Activated CD4-positive, alpha-beta T cell treated with anti-CD3 and anti-CD28 coated beads, Interleukin-2, amount 50 U/mL, for 1 hour (primary cell): ENCODE results near the gene SLC4A3.
A peak's percentile ranks its signal among the peaks of the same experiment; 100 is the strongest.
"Not testable (repeated sequence)": the region's sequence is repeated elsewhere in the genome, so short reads cannot be mapped to it uniquely, and the experiment has no call there.

ENCODE experiments used
- DNase-seq: peaks from one replicate; pipeline ENCODE4 v3.0.0-alpha.2; 2020

The SLC4A3 gene

GRCh38 chr2:219681694-219682300, 54.4 kb downstream of the SLC4A3 start:
- DNase-seq: no peak

- not testable (repeated sequence) for DNase-seq
These were observed 56.0 kb downstream of the SLC4A3 start for GRCh38 chr2:219683474-219683873.

GRCh38 chr2:219684721-219685689, 57.6 kb downstream of the SLC4A3 start:
- peak; percentile 32 for DNase-seq

- no peak for DNase-seq
These were observed 59.8 kb downstream of the SLC4A3 start for GRCh38 chr2:219687272-219687671.

GRCh38 chr2:219687882-219688559, 60.6 kb downstream of the SLC4A3 start:
- DNase-seq: no peak

- DNase-seq: no peak
These were observed 61.4 kb downstream of the SLC4A3 start for GRCh38 chr2:219688560-219689445.

- DNase-seq: peak; percentile 24
These were observed 62.5 kb downstream of the SLC4A3 start for GRCh38 chr2:219689676-219690628.

GRCh38 chr2:219691571-219691970, 64.1 kb downstream of the SLC4A3 start:
- no peak for DNase-seq
